Trophoblast cell (in vitro differentiated cells and primary cell): ENCODE results near the gene ARFGEF2.

Source experiments
- DNase-seq, 2 donors: peaks; one replicate each; pipeline ENCODE4 v3.0.0-alpha.2; 2016
- H2AFZ ChIP-seq: 2 replicates; pipeline ENCODE4 v1.6.1; 2013; ENCODE audit warnings: low read length, moderate library complexity, mild to moderate bottlenecking; ENCODE audit not compliant: insufficient read depth, poor library complexity
- H2AK5ac ChIP-seq: 2 replicates; pipeline ENCODE4 v1.6.1; 2013; ENCODE audit warnings: mild to moderate bottlenecking, low read length
- H2BK120ac ChIP-seq: 2 replicates; pipeline ENCODE4 v1.6.1; 2013; ENCODE audit warnings: low read length, mild to moderate bottlenecking, moderate library complexity; ENCODE audit not compliant: insufficient read depth, poor library complexity
- H2BK12ac ChIP-seq: 2 replicates; pipeline ENCODE4 v1.6.1; 2013; ENCODE audit warnings: mild to moderate bottlenecking, low read length, moderate library complexity
- H2BK5ac ChIP-seq: 2 replicates; pipeline ENCODE4 v1.6.1; 2013; ENCODE audit warnings: low read length, low read depth, moderate library complexity, mild to moderate bottlenecking; ENCODE audit not compliant: poor library complexity
- H3K14ac ChIP-seq: 2 replicates; pipeline ENCODE4 v1.6.1; 2013; ENCODE audit warnings: mild to moderate bottlenecking, low read length
- H3K18ac ChIP-seq: 2 replicates; pipeline ENCODE4 v1.6.1; 2013; ENCODE audit warnings: mild to moderate bottlenecking, low read length
- H3K23ac ChIP-seq: 2 replicates; pipeline ENCODE4 v1.6.1; 2013; ENCODE audit warnings: low read length
- H3K27ac ChIP-seq: 2 replicates; pipeline ENCODE4 v1.5.1; 2013; ENCODE audit warnings: low read depth, mild to moderate bottlenecking, inconsistent platforms, low read length, moderate library complexity
- H3K27me3 ChIP-seq: 2 replicates; pipeline ENCODE4 v1.6.1; 2013; ENCODE audit warnings: inconsistent platforms, mild to moderate bottlenecking, low read length, moderate library complexity; ENCODE audit not compliant: insufficient read depth
- H3K36me3 ChIP-seq, 2 experiments: 1 replicate in 1 of 2; 2 replicates in 1 of 2; pipeline ENCODE4 v1.6.1; 2013; ENCODE audit warnings: low read length in 2 of 2, mild to moderate bottlenecking in 2 of 2, moderate library complexity in 1 of 2; ENCODE audit not compliant: insufficient read depth in 2 of 2, control insufficient read depth in 1 of 2
- H3K4ac ChIP-seq: 2 replicates; pipeline ENCODE4 v1.6.1; 2013; ENCODE audit warnings: low read depth, mild to moderate bottlenecking, low read length, moderate library complexity
- H3K4me1 ChIP-seq, 2 experiments: 1 replicate in 1 of 2; 2 replicates in 1 of 2; pipeline ENCODE4 v1.6.1; 2013; ENCODE audit warnings: low read length in 2 of 2, mild to moderate bottlenecking in 2 of 2, moderate library complexity in 1 of 2; ENCODE audit not compliant: insufficient read depth in 2 of 2, control insufficient read depth in 1 of 2
- H3K4me2 ChIP-seq: 2 replicates; pipeline ENCODE4 v1.6.1; 2013; ENCODE audit warnings: inconsistent platforms, mild to moderate bottlenecking, low read length, moderate library complexity
- H3K4me3 ChIP-seq: 2 replicates; pipeline ENCODE4 v1.5.1; 2013; ENCODE audit warnings: mild to moderate bottlenecking, low read depth, low read length, inconsistent platforms
- H3K79me1 ChIP-seq: one replicate; pipeline ENCODE4 v1.6.1; 2013; ENCODE audit warnings: low read length
- H3K79me2 ChIP-seq: 2 replicates; pipeline ENCODE4 v1.6.1; 2013; ENCODE audit warnings: low read length, mild to moderate bottlenecking; ENCODE audit not compliant: control insufficient read depth, insufficient read depth, poor library complexity
- H3K9ac ChIP-seq: 2 replicates; pipeline ENCODE4 v1.6.1; 2013; ENCODE audit warnings: mild to moderate bottlenecking, low read length
- H3K9me3 ChIP-seq: 2 replicates; pipeline ENCODE4 v1.6.1; 2013; ENCODE audit warnings: low read depth, mild to moderate bottlenecking, control low read depth, inconsistent platforms, low read length; ENCODE audit not compliant: insufficient read depth
- H4K12ac ChIP-seq: 2 replicates; pipeline ENCODE4 v1.6.1; 2013; ENCODE audit warnings: low read depth, mild to moderate bottlenecking, low read length, moderate library complexity
- H4K8ac ChIP-seq: 2 replicates; pipeline ENCODE4 v1.6.1; 2013; ENCODE audit warnings: low read depth, mild to moderate bottlenecking, low read length, moderate library complexity
- H4K91ac ChIP-seq: one replicate; pipeline ENCODE4 v1.6.1; 2013; ENCODE audit warnings: low read depth, mild to moderate bottlenecking, low read length, moderate library complexity
- WGBS: extraction: QIAGEN DNeasy Blood & Tissue Kit; methylation state at CpG from one replicate; pipeline ENCODE4 v1.1.7; 2013; ENCODE audit warnings: missing lambda C conversion rate; ENCODE audit not compliant: insufficient read length, insufficient coverage; ENCODE audit errors: extremely low coverage; 5-methylcytosine and 5-hydroxymethylcytosine counted together

The ARFGEF2 gene

GRCh38 chr20:48965189-48965910 lies 43.8 kb downstream of the ARFGEF2 start:
- no peak overlapping the region for H2BK12ac ChIP-seq
- peaks cover 15 to 18% of the 10 kb centered on the region in 2 experiments for H3K36me3 ChIP-seq
- no peaks in the 10 kb centered on the region for H3K4me1 ChIP-seq
- no peak overlapping the region for H3K4me2 ChIP-seq
- no CpG with 5 or more reads among the region's 3 CpGs for WGBS
- H3K79me2 ChIP-seq: no peaks in the 10 kb centered on the region
- no peak overlapping the region for H3K9ac ChIP-seq
- H3K27ac ChIP-seq: no peak overlapping the region
- H2AK5ac ChIP-seq: no peak overlapping the region
- no peak overlapping the region for H3K4me3 ChIP-seq
- H3K79me1 ChIP-seq: no peaks in the 10 kb centered on the region
- no peak overlapping the region for H3K18ac ChIP-seq
- H2AFZ ChIP-seq: no peak overlapping the region
- no peak overlapping the region for H3K14ac ChIP-seq
- no peak overlapping the region for H4K91ac ChIP-seq
- no peaks in the 10 kb centered on the region for H3K9me3 ChIP-seq
- no peak overlapping the region for H3K4ac ChIP-seq
- no peak overlapping the region for H4K8ac ChIP-seq
- H2BK120ac ChIP-seq: no peak overlapping the region
- H4K12ac ChIP-seq: no peak overlapping the region
- no peak overlapping the region for H2BK5ac ChIP-seq
- no peak overlapping the region for H3K23ac ChIP-seq
- no peak for DNase-seq
- H3K27me3 ChIP-seq: no peaks in the 10 kb centered on the region

GRCh38 chr20:48970681-48971365 lies 49.3 kb downstream of the ARFGEF2 start:
- H3K27me3 ChIP-seq: no peaks in the 10 kb centered on the region
- H2BK5ac ChIP-seq: no peak overlapping the region
- H3K4me2 ChIP-seq: no peak overlapping the region
- no peaks in the 10 kb centered on the region for H3K79me2 ChIP-seq
- H3K27ac ChIP-seq: no peak overlapping the region
- no peak overlapping the region for H3K18ac ChIP-seq
- no peak overlapping the region for H3K9ac ChIP-seq
- H3K79me1 ChIP-seq: no peaks in the 10 kb centered on the region
- no peak overlapping the region for H2BK12ac ChIP-seq
- no peak overlapping the region for H3K14ac ChIP-seq
- peaks cover 15 to 34% of the 10 kb centered on the region in 2 experiments for H3K36me3 ChIP-seq
- H4K91ac ChIP-seq: no peak overlapping the region
- H3K23ac ChIP-seq: no peak overlapping the region
- no peak overlapping the region for H3K4me3 ChIP-seq
- no peak for DNase-seq
- H2AK5ac ChIP-seq: no peak overlapping the region
- H4K8ac ChIP-seq: no peak overlapping the region
- H3K4me1 ChIP-seq: no peaks in the 10 kb centered on the region
- H3K4ac ChIP-seq: no peak overlapping the region
- no peaks in the 10 kb centered on the region for H3K9me3 ChIP-seq
- no peak overlapping the region for H2BK120ac ChIP-seq
- no peak overlapping the region for H4K12ac ChIP-seq
- no CpG with 5 or more reads among the region's 10 CpGs for whole genome bisulfite sequencing
- H2AFZ ChIP-seq: no peak overlapping the region

GRCh38 chr20:48971956-48972355 lies 50.4 kb downstream of the ARFGEF2 start:
- H3K18ac ChIP-seq: no peak overlapping the region
- no peaks in the 10 kb centered on the region for H3K9me3 ChIP-seq

GRCh38 chr20:48972816-48973215 lies 51.3 kb downstream of the ARFGEF2 start:
- no peak overlapping the region for H2BK120ac ChIP-seq
- no peak overlapping the region for H3K9ac ChIP-seq
- no CpG with 5 or more reads among the region's 3 CpGs for WGBS

More at GRCh38 chr20:48971956-48972355, 50.4 kb downstream of the ARFGEF2 start:
- no peak overlapping the region for H2AFZ ChIP-seq
- H4K12ac ChIP-seq: no peak overlapping the region
- no peak overlapping the region for H3K4ac ChIP-seq
- H2AK5ac ChIP-seq: no peak overlapping the region
- no peak overlapping the region for H3K23ac ChIP-seq
- H3K27me3 ChIP-seq: no peaks in the 10 kb centered on the region
- H3K4me1 ChIP-seq: no peaks in the 10 kb centered on the region
- no peak overlapping the region for H3K27ac ChIP-seq
- no peak overlapping the region for H4K91ac ChIP-seq
- H2BK12ac ChIP-seq: no peak overlapping the region
- no peak overlapping the region for H3K14ac ChIP-seq
- peaks cover 16 to 36% of the 10 kb centered on the region in 2 experiments for H3K36me3 ChIP-seq
- no peak overlapping the region for H4K8ac ChIP-seq
- no peaks in the 10 kb centered on the region for H3K79me1 ChIP-seq
- no peak overlapping the region for H3K4me3 ChIP-seq
- WGBS: no CpG with 5 or more reads among the region's 4 CpGs
- H3K4me2 ChIP-seq: no peak overlapping the region
- H3K79me2 ChIP-seq: no peaks in the 10 kb centered on the region
- H3K9ac ChIP-seq: no peak overlapping the region
- DNase-seq: no peak
- H2BK5ac ChIP-seq: no peak overlapping the region
- no peak overlapping the region for H2BK120ac ChIP-seq

More at GRCh38 chr20:48972816-48973215, 51.3 kb downstream of the ARFGEF2 start:
- H3K79me2 ChIP-seq: no peaks in the 10 kb centered on the region
- no peak overlapping the region for H4K12ac ChIP-seq
- no peak overlapping the region for H3K4me2 ChIP-seq
- H3K79me1 ChIP-seq: no peaks in the 10 kb centered on the region
- no peak overlapping the region for H4K8ac ChIP-seq
- no peak overlapping the region for H3K18ac ChIP-seq
- H3K23ac ChIP-seq: no peak overlapping the region
- no peak overlapping the region for H3K4ac ChIP-seq
- DNase-seq: no peak
- no peak overlapping the region for H3K4me3 ChIP-seq
- H2BK5ac ChIP-seq: no peak overlapping the region
- H3K36me3 ChIP-seq: peaks cover 16 to 36% of the 10 kb centered on the region in 2 experiments
- H2AFZ ChIP-seq: no peak overlapping the region
- H3K4me1 ChIP-seq: no peaks in the 10 kb centered on the region
- no peaks in the 10 kb centered on the region for H3K27me3 ChIP-seq
- H3K9me3 ChIP-seq: no peaks in the 10 kb centered on the region
- H4K91ac ChIP-seq: no peak overlapping the region
- H3K14ac ChIP-seq: no peak overlapping the region
- H2AK5ac ChIP-seq: no peak overlapping the region
- no peak overlapping the region for H2BK12ac ChIP-seq
- no peak overlapping the region for H3K27ac ChIP-seq
